ENCODE results near the gene MYLK. TPM values are rescaled to one million over a fixed set of nuclear protein-coding genes. Genes with fewer than 3 reads are reported as not detected.

The MYLK gene
- total and polyA plus RNA-seq, 9 of the 15 experiments (the other 6 are each of a cell fraction or from before 2014, with no cell fraction given) = 0.11 to 0.53 (median 0.18) TPM; not detected in 2

DNA sequence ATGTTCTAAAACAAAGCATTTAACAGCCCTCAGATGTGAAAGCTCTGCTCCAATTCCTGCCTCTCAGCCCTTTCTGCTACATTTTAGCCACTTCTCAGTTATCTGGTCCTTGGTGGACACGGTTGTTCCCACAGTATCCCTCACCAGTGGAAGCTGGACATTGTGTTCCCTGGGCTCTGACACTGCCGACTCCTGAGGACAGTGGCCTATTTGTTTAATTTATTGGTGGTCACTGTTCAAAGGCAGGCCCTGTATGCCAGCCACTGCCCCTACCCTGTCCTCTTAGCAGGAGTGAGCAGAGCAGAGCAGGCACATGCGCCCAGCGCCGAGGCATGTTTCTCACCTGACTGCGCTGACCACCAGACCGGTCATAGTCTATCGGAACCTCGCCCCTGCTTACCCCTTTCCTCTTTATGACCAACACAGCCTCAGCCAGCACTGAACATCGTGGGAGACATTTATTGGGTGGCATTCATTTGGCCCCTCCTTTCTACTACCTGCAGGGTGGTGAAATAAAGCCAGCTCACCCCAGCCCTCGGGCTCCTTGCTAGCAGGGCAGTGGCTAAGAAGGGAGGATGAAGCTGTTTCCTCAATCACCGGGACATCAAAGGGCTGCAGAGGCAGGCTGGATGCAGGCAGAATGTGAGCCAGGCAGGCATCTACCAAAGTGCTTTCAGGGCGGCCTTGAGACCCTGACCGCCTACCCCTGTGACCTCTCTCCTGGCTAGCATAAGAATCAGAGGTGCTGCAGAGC is 245.0 kb downstream of the MYLK start:
- Histone ChIP-seq H3K4me1 (replicated peaks in 1 of 2; ENCODE audit: control insufficient read depth in 2 of 2, insufficient read depth in 2 of 2, low read length in 2 of 2) (peaks cover 8 to 11% of the 10 kb centered on the region in 2 experiments; a peak in 4 of 5 replicates), H3K9me1 (ENCODE audit: control insufficient read depth, insufficient read depth, low read length) (no peaks in the 10 kb centered on the region), H2AFZ (ENCODE audit: low read depth, low read length) (no peak overlapping the region), H3K36me3 (ENCODE audit: control insufficient read depth, insufficient read depth, low read length) (no peaks in the 10 kb centered on the region), H3K4me2 (ENCODE audit: insufficient read depth, low read length) (no peak overlapping the region), H3K9ac (ENCODE audit: insufficient read depth in 1 of 2, low read depth in 2 of 2, low read length in 2 of 2) (no peak overlapping the region), H3K9me3 (replicated peaks; ENCODE audit: control insufficient read depth, insufficient read depth, low read depth, low read length) (no peaks in the 10 kb centered on the region), H3K27me3 (ENCODE audit: control insufficient read depth in 2 of 2, insufficient read depth in 2 of 2, low read length in 2 of 2) (peaks cover 4 to 30% of the 10 kb centered on the region in 2 experiments; a peak in 3 of 5 replicates), H3K27ac (ENCODE audit: extremely low read depth, low read depth, low read length) (no peak overlapping the region), H3K79me2 (ENCODE audit: control insufficient read depth, insufficient read depth, low read length) (no peaks in the 10 kb centered on the region), H3K4me3 (no peak overlapping the region), H4K20me1 (replicated peaks; ENCODE audit: control insufficient read depth, insufficient read depth, low read length) (no peaks in the 10 kb centered on the region)
- no peak for DNase-seq (ENCODE audit: extremely low read depth in 1 of 4, low spot score in 3 of 4)
- FAIRE-seq = no peak
- intact Hi-C loops (cut with micrococcal nuclease) = no loop called here
- TF ChIP-seq POLR3A (IDR thresholded peaks at IDR 0.05; ENCODE audit: borderline replicate concordance, extremely low read depth, insufficient read depth, insufficient read length) (no peak), SIN3B (IDR thresholded peaks at IDR 0.05; ENCODE audit: low read depth) (no peak), NFATC3 (IDR thresholded peaks at IDR 0.05) (no peak), GTF2F1 (IDR thresholded peaks at IDR 0.05; ENCODE audit: low read depth, low read length) (no peak), SP1 (CRISPR knock-in tag; IDR thresholded peaks at IDR 0.05) (no peak)
- TF ChIP-seq, protein P1, sequence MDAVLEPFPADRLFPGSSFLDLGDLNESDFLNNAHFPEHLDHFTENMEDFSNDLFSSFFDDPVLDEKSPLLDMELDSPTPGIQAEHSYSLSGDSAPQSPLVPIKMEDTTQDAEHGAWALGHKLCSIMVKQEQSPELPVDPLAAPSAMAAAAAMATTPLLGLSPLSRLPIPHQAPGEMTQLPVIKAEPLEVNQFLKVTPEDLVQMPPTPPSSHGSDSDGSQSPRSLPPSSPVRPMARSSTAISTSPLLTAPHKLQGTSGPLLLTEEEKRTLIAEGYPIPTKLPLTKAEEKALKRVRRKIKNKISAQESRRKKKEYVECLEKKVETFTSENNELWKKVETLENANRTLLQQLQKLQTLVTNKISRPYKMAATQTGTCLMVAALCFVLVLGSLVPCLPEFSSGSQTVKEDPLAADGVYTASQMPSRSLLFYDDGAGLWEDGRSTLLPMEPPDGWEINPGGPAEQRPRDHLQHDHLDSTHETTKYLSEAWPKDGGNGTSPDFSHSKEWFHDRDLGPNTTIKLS (IDR thresholded peaks at IDR 0.05; ENCODE audit: borderline replicate concordance, low read depth) = no peak
- BruUV-seq (replicated peaks) = no TSS peak
- 3% methylated on average over 8 of the region's 14 CpGs for WGBS (ENCODE audit: insufficient coverage, low coverage, missing lambda C conversion rate)
- in situ Hi-C loops (cut with MboI) = no loop called here
- ChIA-PET POLR2A (interaction anchor here (1.1 kb wide), 1 partner anchor 21 kb away, joined by 3 read pairs; no protein-coding TSS in a partner anchor), CTCF (ENCODE audit: low intra/inter-chr PET ratio) (no interaction called here)
- no peak for ATAC-seq

Measured in K562 (cell line).